ENCODE results near the gene RABL6. TPM values are rescaled to one million over a fixed set of nuclear protein-coding genes. Genes with fewer than 3 reads are reported as not detected.

Gene RABL6
- total RNA-seq, 3 donors from 2014 or later (not counting 1 experiment from before 2014, with no cell fraction given), result 72.7 to 82.5 (median 75.9) TPM

- no peak for ATAC-seq
- Mint-ChIP-seq H3K27me3 (ENCODE audit: low read depth in 2 of 2) (no peaks in the 10 kb centered on the region), H3K36me3 (no peaks in the 10 kb centered on the region), H3K9me3 (no peaks in the 10 kb centered on the region), H3K4me3 (no peak overlapping the region), H3K27ac (no peak overlapping the region), H3K4me1 (no peaks in the 10 kb centered on the region)
- Histone ChIP-seq H3K9me3 (ENCODE audit: control insufficient read depth, insufficient read depth, low read length) (no peaks in the 10 kb centered on the region), H3K27me3 (ENCODE audit: control insufficient read depth, insufficient read depth, low read length) (no peaks in the 10 kb centered on the region), H3K27ac (ENCODE audit: low read length) (no peak overlapping the region), H3K36me3 (ENCODE audit: control insufficient read depth, insufficient read depth, low read length) (peaks cover 35% of the 10 kb centered on the region), H3K4me3 (ENCODE audit: low read length) (no peak overlapping the region), H3K4me1 (ENCODE audit: control insufficient read depth, insufficient read depth, low read length) (no peaks in the 10 kb centered on the region)
- DNase-seq, result no peak
- intact Hi-C loops (cut with micrococcal nuclease), result no loop called here
- no peak for TF ChIP-seq CTCF (IDR thresholded peaks at IDR 0.05)
- 96% methylated on average over 24 of the region's 24 CpGs for WGBS (ENCODE audit: insufficient coverage)
These were observed 19.2 kb downstream of the RABL6 start for GRCh38 chr9:136826703-136827582.

- no peak overlapping the region for H3K4me3 ChIP-seq (ENCODE audit: low read length)
- ATAC-seq (no peak), DNase-seq (no peak)
- TF ChIP-seq CTCF (IDR thresholded peaks at IDR 0.05), result no peak
- no peaks in the 10 kb centered on the region for H3K27me3 ChIP-seq (ENCODE audit: control insufficient read depth, insufficient read depth, low read length)
- intact Hi-C loops (cut with micrococcal nuclease), result no loop called here
- H3K4me1 ChIP-seq (ENCODE audit: control insufficient read depth, insufficient read depth, low read length), result no peaks in the 10 kb centered on the region
- H3K9me3 Mint-ChIP-seq, result no peaks in the 10 kb centered on the region
- H3K27ac ChIP-seq (ENCODE audit: low read length), result no peak overlapping the region
- H3K4me3 Mint-ChIP-seq, result no peak overlapping the region
- no peaks in the 10 kb centered on the region for H3K9me3 ChIP-seq (ENCODE audit: control insufficient read depth, insufficient read depth, low read length)
- H3K27ac Mint-ChIP-seq, result no peak overlapping the region
- H3K4me1 Mint-ChIP-seq, result no peaks in the 10 kb centered on the region
- no peaks in the 10 kb centered on the region for H3K36me3 Mint-ChIP-seq
- H3K36me3 ChIP-seq (ENCODE audit: control insufficient read depth, insufficient read depth, low read length), result peaks cover 40% of the 10 kb centered on the region
- no peaks in the 10 kb centered on the region for H3K27me3 Mint-ChIP-seq (ENCODE audit: low read depth in 2 of 2)
- 95% methylated on average over 13 of the region's 14 CpGs for WGBS (ENCODE audit: insufficient coverage)
These were observed 20.2 kb downstream of the RABL6 start for GRCh38 chr9:136827794-136828473.

- DNase-seq (no peak), ATAC-seq (no peak)
- intact Hi-C loops (cut with micrococcal nuclease), result no loop called here
- Mint-ChIP-seq H3K36me3 (no peaks in the 10 kb centered on the region), H3K27ac (no peak overlapping the region), H3K27me3 (ENCODE audit: low read depth in 2 of 2) (no peaks in the 10 kb centered on the region), H3K4me1 (no peaks in the 10 kb centered on the region), H3K9me3 (no peaks in the 10 kb centered on the region), H3K4me3 (no peak overlapping the region)
- H3K4me3 ChIP-seq (ENCODE audit: low read length), result no peak overlapping the region
- H3K9me3 ChIP-seq (ENCODE audit: control insufficient read depth, insufficient read depth, low read length), result no peaks in the 10 kb centered on the region
- TF ChIP-seq CTCF (IDR thresholded peaks at IDR 0.05), result no peak
- 97% methylated on average over 31 of the region's 31 CpGs for WGBS (ENCODE audit: insufficient coverage)
- no peaks in the 10 kb centered on the region for H3K4me1 ChIP-seq (ENCODE audit: control insufficient read depth, insufficient read depth, low read length)
- H3K36me3 ChIP-seq (ENCODE audit: control insufficient read depth, insufficient read depth, low read length), result peaks cover 40% of the 10 kb centered on the region
- no peaks in the 10 kb centered on the region for H3K27me3 ChIP-seq (ENCODE audit: control insufficient read depth, insufficient read depth, low read length)
- no peak overlapping the region for H3K27ac ChIP-seq (ENCODE audit: low read length)
These were observed 20.9 kb downstream of the RABL6 start for GRCh38 chr9:136828474-136829140.
